Upper lobe of left lung (tissue), 4 donors: ENCODE results near the gene ABCA6.

Experiments used
- CTCF ChIP-seq, 6 experiments: fragments of 450-650 bp in 4 of 6; fragments of 200-600 bp in 2 of 6; sonication (generic) in 2 of 6; IDR thresholded peaks; one replicate each; pipeline ENCODE4 v1.5.1; 2016 to 2019; ENCODE audit warnings: antibody characterized with exemption in 6 of 6
- EP300 ChIP-seq, 4 donors: sonication (generic); formaldehyde crosslinking; IDR thresholded peaks; one replicate each; pipeline ENCODE4 v1.5.1; 2017; ENCODE audit warnings: antibody characterized with exemption in 4 of 4, control low read depth in 2 of 4
- POLR2AphosphoS5 ChIP-seq, 2 donors: sonication (generic); formaldehyde crosslinking; IDR thresholded peaks; one replicate each; pipeline ENCODE4 v1.5.1; 2017; ENCODE audit warnings: antibody characterized with exemption in 2 of 2

- TF ChIP-seq CTCF (IDR thresholded peaks at IDR 0.05): no peak
- no peak for TF ChIP-seq POLR2AphosphoS5 (IDR thresholded peaks at IDR 0.05)
- no peak for TF ChIP-seq EP300 (IDR thresholded peaks at IDR 0.05)
Observed at GRCh38 chr17:69179227-69179952, 37.7 kb upstream of the ABCA6 start.
